ENCODE results near the gene INIP.
A peak's percentile ranks its signal among the peaks of the same experiment; 100 is the strongest.
"Not testable (repeated sequence)": the region's sequence is repeated elsewhere in the genome, so short reads cannot be mapped to it uniquely, and the experiment has no call there.

The INIP gene

DNA sequence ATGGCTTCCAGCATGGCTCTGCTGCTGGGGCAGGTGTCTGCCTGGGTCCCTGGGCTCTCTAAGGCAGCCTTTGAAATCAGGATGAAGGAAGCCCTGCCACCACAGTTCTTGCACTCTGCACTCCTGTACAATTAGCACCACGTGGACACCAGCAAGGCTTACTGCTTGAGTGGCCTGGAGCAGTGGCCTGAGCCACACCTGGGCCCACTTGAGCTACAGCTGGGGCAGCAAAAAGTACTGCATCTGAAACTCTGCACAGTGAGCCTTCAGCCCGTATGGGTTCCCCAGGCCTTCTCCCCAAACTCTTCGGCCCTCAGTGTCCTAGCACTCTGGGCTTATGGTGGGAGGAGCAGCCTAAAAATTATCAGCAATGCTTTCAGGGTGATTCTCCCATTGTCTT, 8.0 kb upstream of the INIP start:
- Histone ChIP-seq H3K9ac (ENCODE audit: low read length) (no peak overlapping the region), H3K4me2 (ENCODE audit: low read length) (0 out of 2 replicates have a peak overlapping the region, but pooled peaks have one; percentile 19), H3K27me3 (ENCODE audit: low read depth, low read length) (no peaks in the 10 kb centered on the region), H3K4me1 (ENCODE audit: low read length) (peaks cover 15% of the 10 kb centered on the region), H3K79me2 (ENCODE audit: low read length) (no peaks in the 10 kb centered on the region), H4K20me1 (ENCODE audit: insufficient read depth, low read length) (no peaks in the 10 kb centered on the region), H3K4me3 (ENCODE audit: low read length) (no peak overlapping the region), H3K36me3 (replicated peaks; ENCODE audit: low read depth, low read length) (no peaks in the 10 kb centered on the region), H3K9me3 (ENCODE audit: insufficient read depth, low read length) (no peaks in the 10 kb centered on the region), H2AFZ (ENCODE audit: low read depth, low read length) (no peak overlapping the region), H3K27ac (ENCODE audit: low read length) (no peak overlapping the region)
- no peak for TF ChIP-seq EZH2phosphoT487 (IDR thresholded peaks at IDR 0.05; ENCODE audit: low read depth)
- TF ChIP-seq, protein P1, sequence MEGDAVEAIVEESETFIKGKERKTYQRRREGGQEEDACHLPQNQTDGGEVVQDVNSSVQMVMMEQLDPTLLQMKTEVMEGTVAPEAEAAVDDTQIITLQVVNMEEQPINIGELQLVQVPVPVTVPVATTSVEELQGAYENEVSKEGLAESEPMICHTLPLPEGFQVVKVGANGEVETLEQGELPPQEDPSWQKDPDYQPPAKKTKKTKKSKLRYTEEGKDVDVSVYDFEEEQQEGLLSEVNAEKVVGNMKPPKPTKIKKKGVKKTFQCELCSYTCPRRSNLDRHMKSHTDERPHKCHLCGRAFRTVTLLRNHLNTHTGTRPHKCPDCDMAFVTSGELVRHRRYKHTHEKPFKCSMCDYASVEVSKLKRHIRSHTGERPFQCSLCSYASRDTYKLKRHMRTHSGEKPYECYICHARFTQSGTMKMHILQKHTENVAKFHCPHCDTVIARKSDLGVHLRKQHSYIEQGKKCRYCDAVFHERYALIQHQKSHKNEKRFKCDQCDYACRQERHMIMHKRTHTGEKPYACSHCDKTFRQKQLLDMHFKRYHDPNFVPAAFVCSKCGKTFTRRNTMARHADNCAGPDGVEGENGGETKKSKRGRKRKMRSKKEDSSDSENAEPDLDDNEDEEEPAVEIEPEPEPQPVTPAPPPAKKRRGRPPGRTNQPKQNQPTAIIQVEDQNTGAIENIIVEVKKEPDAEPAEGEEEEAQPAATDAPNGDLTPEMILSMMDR (IDR thresholded peaks at IDR 0.05; ENCODE audit: low read depth, low read length): no peak

DNA sequence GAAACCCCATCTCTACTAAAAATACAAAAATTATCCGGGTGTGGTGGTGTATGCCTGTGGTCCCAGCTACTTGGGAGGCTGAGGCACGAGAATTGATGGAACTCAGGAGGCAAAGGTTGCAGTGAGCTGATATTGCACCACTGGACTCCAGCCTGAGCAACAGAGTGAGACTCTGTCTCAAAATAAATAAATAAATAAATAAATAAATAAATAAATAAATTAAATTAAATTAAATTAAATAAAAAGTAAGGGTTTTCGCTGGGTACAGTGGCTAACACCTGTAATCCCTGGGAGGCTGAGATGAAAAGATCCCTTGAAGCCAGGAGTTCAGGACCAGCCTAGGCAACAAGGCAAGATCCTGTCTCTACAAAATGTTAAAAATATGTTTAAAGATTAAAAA, 4.8 kb upstream of the INIP start:
- H3K79me2 ChIP-seq (ENCODE audit: low read length); H4K20me1 ChIP-seq (ENCODE audit: insufficient read depth, low read length); H3K4me3 ChIP-seq (ENCODE audit: low read length); H3K9ac ChIP-seq (ENCODE audit: low read length); H2AFZ ChIP-seq (ENCODE audit: low read depth, low read length); H3K9me3 ChIP-seq (ENCODE audit: insufficient read depth, low read length); H3K27ac ChIP-seq (ENCODE audit: low read length); H3K27me3 ChIP-seq (ENCODE audit: low read depth, low read length); H3K4me2 ChIP-seq (ENCODE audit: low read length); H3K36me3 ChIP-seq (replicated peaks; ENCODE audit: low read depth, low read length): not testable (repeated sequence)
- peaks cover 27% of the 10 kb centered on the region for H3K4me1 ChIP-seq (ENCODE audit: low read length)

DNA sequence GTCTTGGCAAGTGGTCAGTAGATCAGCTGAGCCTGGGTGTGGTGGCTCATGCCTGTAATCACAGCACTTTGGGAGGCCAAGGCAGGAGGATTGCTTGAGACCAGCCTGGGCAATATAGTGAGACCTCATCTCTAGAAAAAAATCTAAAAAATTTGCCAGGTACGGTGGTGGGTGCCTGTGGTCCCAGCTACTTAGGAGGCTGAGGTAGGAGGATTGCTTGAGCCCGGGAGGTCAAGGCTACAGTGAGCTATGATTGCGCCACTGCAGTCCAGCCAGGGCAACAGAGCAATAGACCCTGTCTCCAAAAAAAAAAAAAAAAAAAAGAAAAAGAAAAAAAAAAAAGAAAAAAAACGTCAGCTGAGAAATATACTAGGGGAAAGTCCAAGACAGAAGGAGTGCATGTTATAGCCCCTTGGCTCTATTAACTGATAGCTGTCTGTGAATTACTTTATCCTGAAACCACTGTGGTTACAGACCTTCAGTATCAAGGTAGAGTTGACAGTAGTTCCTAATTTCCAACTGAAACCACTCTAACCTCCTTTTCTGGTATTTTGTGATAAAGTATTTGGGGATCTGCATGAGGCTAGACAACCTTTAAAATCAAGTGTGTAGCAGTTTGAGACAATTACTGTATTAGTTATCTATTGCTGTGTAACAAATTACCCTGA, 2.3 kb upstream of the INIP start:
- H3K27ac ChIP-seq (ENCODE audit: low read length): no peak overlapping the region
- no peak overlapping the region for H3K9ac ChIP-seq (ENCODE audit: low read length)
- peaks cover 11% of the 10 kb centered on the region for H3K79me2 ChIP-seq (ENCODE audit: low read length)
- no peaks in the 10 kb centered on the region for H3K36me3 ChIP-seq (replicated peaks; ENCODE audit: low read depth, low read length)
- H3K4me2 ChIP-seq (ENCODE audit: low read length): no peak overlapping the region
- no peaks in the 10 kb centered on the region for H3K9me3 ChIP-seq (ENCODE audit: insufficient read depth, low read length)
- no peaks in the 10 kb centered on the region for H3K27me3 ChIP-seq (ENCODE audit: low read depth, low read length)
- H3K4me3 ChIP-seq (ENCODE audit: low read length): no peak overlapping the region
- no peak overlapping the region for H2AFZ ChIP-seq (ENCODE audit: low read depth, low read length)
- H3K4me1 ChIP-seq (ENCODE audit: low read length): peaks cover 16% of the 10 kb centered on the region
- H4K20me1 ChIP-seq (ENCODE audit: insufficient read depth, low read length): no peaks in the 10 kb centered on the region
- no peak for TF ChIP-seq EZH2phosphoT487 (IDR thresholded peaks at IDR 0.05; ENCODE audit: low read depth)

DNA sequence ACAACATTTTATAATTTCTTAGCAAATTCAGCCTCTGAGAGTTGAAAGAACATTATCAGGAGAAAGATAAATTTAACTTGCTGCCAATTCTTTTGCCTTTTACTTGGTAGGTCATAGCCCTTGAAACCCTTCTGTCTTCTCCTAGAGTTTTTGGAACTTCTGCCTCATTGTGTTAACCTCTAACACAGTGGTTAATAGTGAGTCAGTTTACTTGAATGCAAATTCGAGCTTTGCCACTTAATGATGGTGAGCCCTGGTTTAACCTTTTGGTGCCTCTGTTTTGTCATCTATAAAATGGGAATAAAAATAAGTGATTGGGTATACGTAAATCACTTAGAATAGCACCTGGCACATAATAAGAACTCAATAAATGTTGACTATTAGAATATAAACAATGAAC, 1.8 kb upstream of the INIP start:
- peaks cover 16% of the 10 kb centered on the region for H3K4me1 ChIP-seq (ENCODE audit: low read length)
- 0 out of 2 replicates have a peak overlapping the region, but pooled peaks have one; percentile 35 for H2AFZ ChIP-seq (ENCODE audit: low read depth, low read length)
- H3K4me3 ChIP-seq (ENCODE audit: low read length): no peak overlapping the region
- H3K9me3 ChIP-seq (ENCODE audit: insufficient read depth, low read length): no peaks in the 10 kb centered on the region
- H3K4me2 ChIP-seq (ENCODE audit: low read length): no peak overlapping the region
- TF ChIP-seq EZH2phosphoT487 (IDR thresholded peaks at IDR 0.05; ENCODE audit: low read depth): no peak
- TF ChIP-seq, protein P1 (IDR thresholded peaks at IDR 0.05; ENCODE audit: low read depth, low read length): no peak
- H3K36me3 ChIP-seq (replicated peaks; ENCODE audit: low read depth, low read length): no peaks in the 10 kb centered on the region
- H3K27ac ChIP-seq (ENCODE audit: low read length): no peak overlapping the region
- peaks cover 11% of the 10 kb centered on the region for H3K79me2 ChIP-seq (ENCODE audit: low read length)
- no peak overlapping the region for H3K9ac ChIP-seq (ENCODE audit: low read length)
- no peaks in the 10 kb centered on the region for H3K27me3 ChIP-seq (ENCODE audit: low read depth, low read length)
- H4K20me1 ChIP-seq (ENCODE audit: insufficient read depth, low read length): no peaks in the 10 kb centered on the region

DNA sequence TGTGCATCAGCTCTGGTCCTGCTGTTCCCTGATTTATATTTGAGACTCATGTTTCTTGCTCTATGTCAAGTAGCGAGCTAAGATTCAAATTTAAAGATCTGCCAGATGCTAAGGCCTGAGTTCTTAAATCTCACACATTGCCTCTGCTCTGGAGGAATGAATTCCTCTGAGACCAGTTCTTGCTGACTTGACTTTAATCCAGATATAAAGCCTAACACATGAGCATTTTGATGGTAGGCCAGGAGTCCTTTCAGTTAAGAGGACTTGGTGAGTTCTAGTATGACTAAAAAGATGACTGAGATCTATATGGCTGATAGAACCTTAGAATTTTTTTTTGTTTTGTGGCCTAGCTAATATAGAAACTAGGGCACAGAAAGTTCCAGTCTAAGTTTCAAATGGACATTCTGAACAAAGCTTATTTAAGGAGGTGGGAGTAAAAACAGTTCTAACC, 1.3 kb upstream of the INIP start:
- Histone ChIP-seq H3K36me3 (replicated peaks; ENCODE audit: low read depth, low read length) (no peaks in the 10 kb centered on the region), H3K9me3 (ENCODE audit: insufficient read depth, low read length) (no peaks in the 10 kb centered on the region), H3K4me3 (ENCODE audit: low read length) (no peak overlapping the region), H3K4me1 (ENCODE audit: low read length) (peaks cover 16% of the 10 kb centered on the region), H3K27ac (ENCODE audit: low read length) (no peak overlapping the region), H3K27me3 (ENCODE audit: low read depth, low read length) (no peaks in the 10 kb centered on the region), H4K20me1 (ENCODE audit: insufficient read depth, low read length) (no peaks in the 10 kb centered on the region), H3K4me2 (ENCODE audit: low read length) (no peak overlapping the region), H2AFZ (ENCODE audit: low read depth, low read length) (peak overlapping the region; percentile 35; the same call in 1 of the 2 replicates), H3K9ac (ENCODE audit: low read length) (no peak overlapping the region), H3K79me2 (ENCODE audit: low read length) (peaks cover 11% of the 10 kb centered on the region)
- no peak for TF ChIP-seq EZH2phosphoT487 (IDR thresholded peaks at IDR 0.05; ENCODE audit: low read depth)
- TF ChIP-seq, protein P1 (IDR thresholded peaks at IDR 0.05; ENCODE audit: low read depth, low read length): no peak

Measured in OCI-LY3 (cell line).